Measurements from ENCODE around the gene TMCC1. TPM values are rescaled to one million over a fixed set of nuclear protein-coding genes. Genes with fewer than 3 reads are reported as not detected.
"Not testable (repeated sequence)": the region's sequence is repeated elsewhere in the genome, so short reads cannot be mapped to it uniquely, and the experiment has no call there.

TMCC1 gene
- 7.1 and 8.1 TPM in 2 replicates for total RNA-seq (2014; rRNA removed; shearing (Covaris generic))

DNA sequence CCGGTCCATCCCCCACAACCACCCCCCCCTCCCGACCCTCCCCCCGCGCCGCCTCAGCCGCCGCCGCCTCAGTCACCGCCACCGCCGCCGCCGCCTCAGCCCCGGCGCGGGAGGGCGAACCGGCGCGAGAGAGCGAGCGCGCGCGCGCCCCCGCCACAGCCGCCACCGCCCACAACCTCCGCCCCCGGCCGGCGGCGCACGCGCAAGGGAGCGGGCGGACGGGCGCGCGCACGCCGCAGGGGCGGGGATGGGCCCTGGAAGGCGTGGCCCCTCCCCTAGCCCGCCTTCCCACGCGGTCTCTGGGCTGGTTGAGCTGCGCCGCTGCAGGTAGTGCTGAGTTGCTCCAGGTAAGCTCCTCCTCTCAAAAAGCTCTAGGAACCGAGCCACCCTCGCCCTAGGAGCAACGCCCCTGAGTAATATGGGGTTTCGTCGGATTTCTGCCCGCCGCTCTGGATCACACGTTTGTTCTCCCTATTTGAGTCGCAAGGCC lies at the start of gene TMCC1:
TMCC1 (minus strand) TSS at position 131 of the 490 bp plus-strand sequence.
- DNase-seq (ENCODE audit: low spot score) = peak; percentile 98

DNA sequence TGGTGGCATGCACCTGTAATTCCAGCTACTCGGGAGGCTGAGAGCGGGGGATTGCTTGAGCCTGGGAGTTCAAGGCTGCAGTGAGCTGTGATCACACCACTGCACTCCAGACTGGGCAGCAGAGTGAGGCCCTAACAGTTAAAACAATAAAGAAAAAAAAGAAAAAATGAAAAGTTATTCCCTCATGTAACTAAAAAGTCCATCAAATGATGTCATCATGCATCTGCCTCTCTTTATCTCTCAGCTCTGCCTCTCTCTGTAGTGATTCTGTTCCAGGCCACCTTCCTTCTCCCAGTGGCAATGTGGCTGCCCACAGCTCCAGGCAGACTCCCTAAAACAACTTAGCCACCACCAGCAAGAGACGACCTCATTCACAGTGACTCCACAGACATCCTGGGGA lies 49.5 kb upstream of the TMCC1 start:
- no peak for DNase-seq (ENCODE audit: low spot score)

DNA sequence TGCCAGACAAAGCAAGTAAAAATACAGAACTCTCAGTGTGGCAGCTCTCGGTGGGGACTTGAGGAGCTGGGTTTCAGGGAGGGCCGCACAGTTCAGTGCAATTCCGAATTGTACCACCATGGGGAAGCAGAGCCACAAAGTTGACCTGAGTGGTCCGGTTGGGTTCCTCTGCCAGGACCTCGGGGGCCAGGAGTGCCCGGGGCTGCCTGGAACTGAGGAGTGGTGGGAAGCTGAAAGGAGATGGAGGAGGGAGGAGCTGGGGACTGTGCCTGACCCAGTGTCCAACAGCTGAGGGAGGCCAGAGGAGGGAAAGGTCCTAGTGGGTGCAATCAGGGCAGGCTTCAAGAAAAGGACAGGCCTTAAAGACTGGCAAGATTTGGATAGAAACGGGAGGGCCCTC lies 48.8 kb upstream of the TMCC1 start:
- DNase-seq (ENCODE audit: low spot score) = peak; percentile 88

DNA sequence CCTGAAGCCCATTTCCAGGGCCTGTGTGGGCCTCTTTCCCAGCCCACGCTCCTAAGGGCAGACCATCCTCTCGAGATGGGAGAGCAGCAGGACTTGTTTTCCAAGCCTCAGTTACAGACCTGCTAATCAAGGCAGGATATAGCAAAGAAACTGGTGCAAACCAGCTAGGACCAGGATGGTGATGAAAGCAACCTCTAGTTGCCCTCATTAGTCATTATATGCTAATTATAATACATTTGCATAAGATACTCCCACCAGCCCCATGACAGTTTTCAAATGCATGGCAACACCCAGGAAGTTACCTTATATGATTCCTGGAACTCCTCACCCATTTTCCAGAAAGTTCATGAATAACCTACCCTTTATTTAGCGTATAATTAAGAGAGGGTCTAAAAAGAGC lies 46.6 kb upstream of the TMCC1 start:
- DNase-seq (ENCODE audit: low spot score) = no peak

DNA sequence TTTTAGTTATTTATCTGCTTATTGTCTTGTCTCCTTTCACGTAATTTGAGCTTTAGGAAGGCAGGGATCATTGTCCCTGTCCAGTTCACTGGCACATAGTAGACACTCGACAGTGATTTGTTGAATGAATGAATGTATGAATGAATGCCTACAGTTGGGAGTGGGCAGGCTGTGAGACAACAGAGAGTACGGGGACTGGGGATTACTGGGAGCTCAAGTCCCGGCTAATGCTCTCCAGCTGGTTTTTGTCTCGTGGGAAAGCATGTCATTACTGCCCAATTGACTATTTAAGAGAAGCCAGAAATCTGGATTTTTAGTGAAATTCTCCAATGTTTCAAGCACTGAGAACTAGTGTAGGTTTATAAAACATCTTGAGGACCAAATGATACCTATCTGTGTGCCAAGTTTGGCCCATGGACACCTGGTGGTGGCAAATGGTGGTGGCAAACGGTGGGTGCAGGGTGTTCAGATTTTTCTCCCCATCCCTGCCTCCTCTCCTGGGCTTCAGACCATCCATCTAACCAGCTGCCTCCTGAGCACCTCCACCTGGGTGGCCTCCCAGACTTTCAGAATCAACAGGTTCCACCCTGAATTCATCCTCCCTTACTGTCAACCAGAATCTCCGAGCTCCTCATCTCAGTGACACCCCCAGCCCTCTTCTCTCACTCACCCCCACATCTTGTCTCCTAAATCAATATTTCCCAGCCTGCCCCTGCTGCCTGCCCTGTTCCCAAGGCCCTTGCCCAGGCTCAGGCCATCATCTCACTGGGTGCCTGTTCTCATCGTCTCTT lies 44.8 kb upstream of the TMCC1 start:
- DNase-seq (ENCODE audit: low spot score) = no peak

DNA sequence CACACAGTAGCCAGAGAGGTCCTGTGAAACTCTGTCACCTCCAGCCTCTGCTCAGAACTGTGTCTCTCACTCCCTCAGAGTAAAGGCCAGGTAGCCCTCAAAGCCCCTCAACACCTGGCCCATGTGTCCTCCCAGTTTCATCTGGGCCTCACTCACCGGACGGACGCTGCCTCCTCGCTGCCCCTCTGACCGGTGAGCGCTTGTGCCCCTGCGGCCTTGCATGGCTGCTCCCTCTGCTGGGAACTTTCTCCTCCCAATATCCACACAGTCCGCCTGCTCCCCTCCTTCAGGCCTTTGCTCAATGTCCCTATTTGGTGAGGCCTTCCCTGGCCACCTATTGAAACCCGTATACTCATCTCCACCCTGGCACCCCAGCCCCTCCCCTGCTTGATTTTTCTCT lies 44.2 kb upstream of the TMCC1 start:
- no peak for DNase-seq (ENCODE audit: low spot score)

DNA sequence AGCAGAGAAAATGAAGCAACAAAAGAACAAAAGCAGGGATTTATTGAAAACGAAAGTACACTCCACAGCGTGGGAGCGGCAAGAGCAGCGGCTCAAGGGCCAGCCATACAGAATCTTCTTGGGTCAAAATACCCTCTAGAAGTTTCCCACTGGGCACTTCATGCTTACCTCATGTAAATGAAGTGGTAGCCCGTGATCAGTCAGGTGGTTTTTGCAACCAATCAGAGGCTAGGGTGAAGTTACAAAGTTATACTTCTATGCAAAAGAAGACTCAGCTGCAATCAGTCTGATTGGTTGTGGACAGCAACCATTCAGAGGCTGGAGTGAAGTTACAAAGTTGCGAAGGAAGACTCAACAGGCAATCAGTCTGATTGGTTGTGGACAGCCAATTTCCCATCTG lies 43.2 kb upstream of the TMCC1 start:
- peak; percentile 63 for DNase-seq (ENCODE audit: low spot score)

DNA sequence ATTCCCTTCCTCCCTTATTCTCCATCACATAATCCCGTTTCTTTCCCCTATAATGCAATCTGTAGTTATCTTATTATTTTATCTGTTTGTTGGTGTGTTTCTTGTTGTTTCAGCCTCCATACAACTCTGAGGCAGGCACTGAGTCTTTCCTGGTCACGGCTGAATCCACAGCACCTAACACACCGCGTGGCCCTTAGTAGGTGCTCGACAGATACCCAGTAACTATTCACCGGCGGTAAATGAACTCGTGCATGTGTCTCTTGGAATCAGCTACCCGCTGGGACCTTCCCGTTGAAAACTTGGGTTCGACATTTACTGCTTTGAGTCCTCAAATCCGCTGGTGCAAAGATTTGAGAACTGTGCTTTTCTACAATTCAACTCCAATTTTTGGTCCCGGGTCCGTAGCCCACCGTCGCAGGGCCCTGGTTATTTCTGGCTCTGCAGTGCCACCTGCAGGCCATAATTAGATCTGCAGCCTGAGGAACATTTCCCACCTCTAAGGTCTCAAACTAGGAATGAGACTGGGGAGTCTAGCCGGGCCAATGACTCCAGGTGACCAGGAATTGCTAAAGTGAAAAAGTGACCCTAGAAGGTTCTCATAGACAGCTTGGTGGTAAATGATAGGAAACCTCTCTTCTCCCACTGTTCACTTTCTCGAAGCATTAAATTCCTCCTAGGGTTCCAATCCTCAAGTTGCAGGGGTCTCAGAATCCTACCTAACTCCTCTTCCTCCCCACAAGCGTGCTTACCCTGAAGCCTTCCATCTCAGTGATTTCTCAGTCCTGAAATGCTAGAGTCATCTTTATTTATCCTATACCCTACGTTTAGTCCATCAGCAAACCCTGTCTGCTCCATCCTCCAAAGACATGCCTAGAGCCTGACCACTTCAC lies 41.0 kb upstream of the TMCC1 start:
- peak; percentile 72 for DNase-seq (ENCODE audit: low spot score)

DNA sequence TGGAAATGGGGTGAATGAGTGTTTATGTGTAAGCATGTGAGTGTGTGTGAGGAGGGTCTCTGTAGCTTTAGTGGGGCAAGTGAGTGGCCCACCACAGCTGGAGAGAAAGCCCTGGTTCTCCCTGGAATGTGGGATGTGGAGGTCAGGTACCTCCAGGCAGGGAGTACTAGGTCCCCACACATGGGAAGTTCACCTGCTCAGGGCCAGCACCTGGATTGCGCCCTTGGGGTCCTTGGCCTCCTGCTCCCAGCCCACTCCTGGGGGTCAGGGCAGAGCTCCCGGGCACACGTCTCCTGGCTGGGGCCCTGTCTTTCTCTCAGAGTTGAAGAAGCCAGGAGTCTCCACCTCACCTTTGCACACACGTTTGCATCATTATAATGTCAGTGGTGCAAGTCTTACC lies 40.0 kb upstream of the TMCC1 start:
- DNase-seq (ENCODE audit: low spot score) = no peak

DNA sequence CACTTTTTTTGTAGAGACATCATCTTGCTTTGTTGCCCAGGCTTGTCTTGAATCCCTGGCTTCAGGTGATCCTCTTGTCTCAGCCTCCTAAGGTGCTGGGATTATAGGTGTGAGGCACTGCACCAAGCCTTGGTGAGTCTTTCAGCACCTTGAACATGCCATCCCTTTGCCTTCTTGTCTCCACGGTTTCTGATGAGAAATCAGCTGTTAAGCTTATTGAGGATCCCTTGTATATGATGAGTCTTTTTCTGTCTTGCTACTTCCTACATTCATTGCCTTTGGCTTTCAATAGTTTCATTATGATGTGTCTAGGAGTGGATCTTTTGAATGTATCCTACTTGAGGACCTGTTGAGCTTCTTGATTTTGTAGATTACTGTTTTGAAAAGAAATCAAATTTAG lies 35.9 kb upstream of the TMCC1 start:
- no peak for DNase-seq (ENCODE audit: low spot score)

DNA sequence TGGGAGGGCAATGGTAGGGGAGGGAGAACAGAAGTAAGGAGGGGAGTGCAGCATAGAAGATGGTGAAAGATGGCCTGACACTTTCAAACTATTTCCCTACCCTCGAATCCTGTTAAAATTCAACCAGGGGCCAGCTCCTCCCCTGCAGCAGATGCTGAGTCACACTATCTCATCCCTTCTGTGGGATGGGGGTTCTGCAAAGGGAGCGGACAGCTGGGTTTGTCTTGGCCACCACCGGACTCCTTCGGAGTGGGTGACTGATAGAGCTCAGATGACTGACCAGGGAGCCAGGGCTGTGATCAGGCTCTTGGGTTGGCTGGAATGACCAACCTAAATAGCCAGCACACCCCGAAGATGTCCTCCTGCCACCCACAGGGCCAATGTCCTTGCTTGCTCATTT lies 33.6 kb upstream of the TMCC1 start:
- no peak for DNase-seq (ENCODE audit: low spot score)

DNA sequence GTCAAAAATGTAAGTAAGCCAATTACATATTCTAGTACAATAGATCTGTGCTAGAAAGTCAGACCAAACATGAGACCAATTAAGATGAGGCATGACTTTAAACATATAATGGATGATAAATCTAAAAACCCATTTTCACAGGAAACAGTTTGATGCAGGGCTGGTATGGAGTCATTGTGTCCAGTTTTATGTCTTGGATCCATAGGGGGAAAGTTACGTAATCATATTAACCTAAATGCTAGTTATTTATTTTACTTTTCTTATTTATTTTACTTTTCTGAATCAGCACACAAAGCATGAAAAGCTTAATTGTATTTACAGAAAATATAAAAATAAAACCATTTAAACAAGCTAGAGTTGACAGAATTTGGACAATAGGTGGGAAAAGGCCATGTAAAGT lies 26.3 kb upstream of the TMCC1 start:
- DNase-seq (ENCODE audit: low spot score) = no peak

DNA sequence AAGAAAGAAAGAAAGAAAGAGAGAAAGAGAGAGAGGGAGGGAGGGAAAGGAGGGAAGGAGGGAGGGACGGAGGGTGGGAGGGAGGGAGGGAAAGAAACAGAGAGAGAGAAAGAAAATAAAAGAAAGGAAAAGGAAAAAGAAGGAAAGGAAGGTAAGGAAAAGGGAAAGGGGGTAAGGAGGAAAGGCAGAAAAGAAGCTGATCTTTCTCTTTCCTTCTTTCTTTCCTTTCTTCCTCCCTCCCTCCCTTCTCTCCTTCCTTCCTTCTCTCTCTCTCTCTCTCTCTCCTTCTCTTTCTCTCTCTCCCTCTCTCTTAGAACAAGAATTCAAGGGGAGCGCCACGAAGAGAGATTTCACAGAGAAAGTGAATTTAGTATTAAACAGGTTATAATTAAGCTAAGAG lies 25.8 kb upstream of the TMCC1 start:
- DNase-seq (ENCODE audit: low spot score) = no peak

DNA sequence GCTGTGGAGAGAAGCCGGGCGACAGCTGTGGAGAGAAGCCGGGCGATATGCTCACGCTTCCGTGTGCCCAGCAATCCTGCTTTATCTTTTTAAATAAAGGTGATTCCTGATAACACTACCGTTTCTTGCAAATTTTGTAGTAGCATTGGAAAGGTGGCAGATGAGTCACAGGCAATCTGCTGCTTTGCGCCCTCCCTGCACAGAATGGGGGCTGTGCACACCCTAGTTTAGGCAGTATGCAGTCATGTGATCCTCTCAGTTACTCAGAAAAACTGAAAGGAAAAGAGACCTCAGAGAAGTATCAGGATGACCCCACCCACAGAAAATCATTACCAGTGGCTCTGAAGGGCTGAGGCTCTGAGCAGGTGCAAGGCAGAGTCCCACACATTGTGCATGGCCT lies 24.9 kb upstream of the TMCC1 start:
- DNase-seq (ENCODE audit: low spot score) = no peak

DNA sequence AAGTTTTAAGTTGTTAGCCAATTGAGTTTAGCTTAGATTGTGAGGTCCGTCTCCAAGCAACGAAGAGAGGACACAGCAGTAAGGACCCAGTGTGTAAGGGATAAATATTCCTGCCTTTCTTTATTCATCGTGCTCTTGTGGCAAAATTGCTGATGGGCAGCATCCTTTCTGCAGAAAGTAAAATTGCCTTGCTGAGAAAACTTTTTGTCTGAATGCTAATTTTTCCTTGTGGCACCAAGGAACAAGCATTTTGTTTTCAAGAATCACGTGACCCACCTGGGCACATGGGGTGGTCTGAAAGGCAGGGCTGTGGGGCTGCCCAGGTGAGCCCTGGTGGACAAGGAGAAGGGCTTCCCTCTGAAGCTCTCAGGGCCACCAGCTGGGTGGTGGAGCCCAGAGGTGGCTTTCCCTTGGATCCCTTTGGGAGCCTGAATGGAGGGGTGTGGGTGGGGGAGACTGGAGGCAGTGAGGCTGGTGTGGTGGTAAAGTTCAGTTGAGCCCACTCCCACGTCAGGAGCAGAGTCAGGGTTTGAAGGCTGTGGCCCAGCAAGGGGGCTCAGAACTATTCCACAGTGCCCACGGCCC lies 24.0 kb upstream of the TMCC1 start:
- no peak for DNase-seq (ENCODE audit: low spot score)

DNA sequence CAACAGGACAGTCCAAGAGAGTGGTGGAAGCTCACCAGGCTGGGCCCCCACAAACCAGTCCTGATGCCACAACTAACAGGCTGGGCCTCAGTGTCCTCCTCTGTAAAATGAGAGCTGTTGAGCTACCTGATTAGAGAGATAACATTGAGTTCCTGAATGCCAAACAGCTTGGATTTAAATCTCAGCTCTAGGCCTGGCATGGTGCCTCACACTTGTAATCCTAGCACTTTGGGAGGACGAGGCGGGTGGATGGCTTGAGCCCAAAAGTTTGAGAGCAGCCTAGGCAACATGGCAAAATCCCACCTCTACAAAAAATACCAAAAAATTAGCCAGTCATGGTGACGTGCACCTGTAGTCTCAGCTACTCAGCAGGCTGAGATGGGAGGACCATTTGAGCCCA lies 20.1 kb upstream of the TMCC1 start:
- DNase-seq (ENCODE audit: low spot score) = no peak

DNA sequence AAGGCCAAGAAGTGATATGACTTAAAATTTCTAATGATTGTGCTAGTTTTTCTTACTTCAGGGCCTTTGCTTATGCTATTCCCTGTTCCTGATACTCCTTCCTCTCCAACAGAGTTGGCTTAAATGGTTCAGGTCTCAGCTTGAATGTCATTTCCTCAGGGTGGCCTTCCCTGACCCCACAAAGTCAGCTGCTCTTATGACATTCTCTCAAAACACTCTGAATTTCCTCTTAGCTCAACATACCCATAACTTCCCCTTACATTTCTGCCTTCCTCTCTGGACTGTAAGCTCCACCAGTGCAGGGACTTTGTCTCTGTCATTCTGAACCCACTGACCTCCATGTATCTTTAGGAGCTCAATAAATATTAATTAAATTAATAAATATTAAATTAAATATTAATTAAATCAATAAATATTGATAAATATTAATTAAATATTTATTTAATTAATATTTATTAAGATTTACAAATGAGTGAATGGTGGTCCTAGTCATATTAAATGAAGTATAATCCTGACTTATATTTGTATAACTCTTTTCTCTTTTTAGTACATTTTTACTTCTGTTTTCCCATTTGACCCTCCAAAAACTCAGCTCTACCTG lies 17.9 kb upstream of the TMCC1 start:
- no peak for DNase-seq (ENCODE audit: low spot score)

DNA sequence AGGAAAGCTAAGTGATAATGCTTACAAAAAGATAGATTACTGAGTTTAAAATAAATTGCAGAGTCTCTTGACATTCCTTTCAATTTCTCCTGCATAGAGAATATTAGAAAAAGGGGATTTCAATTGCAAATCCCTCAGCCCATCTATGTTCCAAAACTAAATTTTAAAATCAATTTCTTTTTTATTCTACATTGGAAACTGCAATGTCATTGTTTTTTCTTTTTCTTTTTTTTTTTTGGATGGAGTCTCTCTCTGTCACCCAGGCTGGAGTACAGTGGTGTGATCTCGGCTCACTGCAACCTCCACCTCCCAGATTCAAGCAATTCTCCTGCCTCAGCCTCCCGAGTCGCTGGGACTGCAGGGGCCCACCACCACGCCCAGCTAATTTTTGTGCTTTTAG lies 15.7 kb upstream of the TMCC1 start:
- not testable (repeated sequence) for DNase-seq (ENCODE audit: low spot score)

DNA sequence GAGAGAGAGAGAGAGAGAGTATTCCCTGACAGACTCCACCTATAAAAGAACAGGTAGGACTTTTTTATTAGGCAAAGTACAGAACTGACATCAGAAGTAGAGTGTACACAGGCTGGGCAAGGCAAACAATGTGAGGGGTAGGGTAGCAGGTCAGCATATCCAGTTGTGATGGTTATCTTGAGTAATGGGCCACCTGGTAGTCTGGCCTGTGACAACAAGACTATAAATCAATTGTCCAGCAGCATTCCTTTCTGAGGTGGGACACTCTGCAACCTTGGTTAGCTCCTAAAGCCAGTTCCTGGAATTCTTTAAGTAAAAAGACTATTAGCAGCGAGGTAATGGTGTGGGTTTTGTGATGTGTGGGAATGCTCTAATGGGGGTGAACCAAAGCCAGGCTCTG lies 14.9 kb upstream of the TMCC1 start:
- peak; percentile 96 for DNase-seq (ENCODE audit: low spot score)

DNA sequence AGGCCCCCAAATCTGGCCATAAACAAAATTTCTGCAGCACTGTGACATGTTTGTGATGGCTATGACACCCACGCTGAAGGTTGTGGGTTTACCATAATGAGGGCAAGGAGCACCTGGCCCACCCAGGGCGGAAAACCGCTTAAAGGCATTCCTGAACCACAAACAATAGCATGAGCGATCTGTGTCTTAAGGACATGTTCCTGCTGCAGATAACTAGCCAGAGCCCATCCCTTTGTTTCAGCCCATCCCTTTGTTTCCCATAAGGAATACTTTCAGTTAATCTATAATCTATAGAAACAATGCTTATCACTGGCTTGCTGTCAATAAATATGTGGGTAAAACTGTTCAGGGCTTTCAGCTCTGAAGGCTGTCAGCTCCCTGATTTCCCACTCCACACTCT lies 7.8 kb upstream of the TMCC1 start:
- DNase-seq (ENCODE audit: low spot score) = not testable (repeated sequence)

DNA sequence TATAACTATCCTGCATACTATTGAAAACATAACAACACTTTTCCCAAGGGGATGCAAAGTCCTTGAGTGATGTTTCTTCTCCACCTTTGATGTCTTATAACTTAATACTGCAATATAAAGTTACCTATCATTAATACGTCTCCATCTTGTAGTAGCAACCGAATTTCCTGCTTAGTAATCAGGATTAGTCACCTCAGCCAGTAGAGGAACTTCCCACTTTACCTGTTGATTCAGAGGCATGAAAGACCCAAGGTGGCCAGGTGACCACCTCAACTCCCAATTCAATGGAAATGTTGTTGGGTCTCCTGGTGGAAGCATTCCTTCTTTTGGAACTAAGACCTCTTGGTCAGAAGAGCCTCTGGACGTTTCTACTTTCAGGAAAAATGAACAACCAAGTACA lies 3.5 kb upstream of the TMCC1 start:
- no peak for DNase-seq (ENCODE audit: low spot score)
